Amygdala (tissue), 56 donors: ENCODE data around the gene SNX10.

Source experiments
- DNase-seq, 56 donors: peaks; one replicate each; lab custom pipeline; 2025; lab: John Stamatoyannopoulos, UW

The SNX10 gene

GRCh38 chr7:26397796-26398426 lies 106.2 kb downstream of the SNX10 start:
- DNase-seq = peak in 24 of 56 donors; percentile 2 to 69 (median 42)

- DNase-seq = peak in 32 of 56 donors; percentile 14 to 70 (median 44)
Measured at GRCh38 chr7:26398427-26398755, 106.7 kb downstream of the SNX10 start.

GRCh38 chr7:26398756-26399509 lies 107.3 kb downstream of the SNX10 start:
- DNase-seq = peak in 37 of 56 donors; percentile 2 to 67 (median 42)

- DNase-seq = no peak
Measured at GRCh38 chr7:26399736-26400135, 108.1 kb downstream of the SNX10 start.

- no peak for DNase-seq
Measured at GRCh38 chr7:26403640-26404039, 112.0 kb downstream of the SNX10 start.

- DNase-seq = no peak
Measured at GRCh38 chr7:26404189-26404996, 112.7 kb downstream of the SNX10 start.

- DNase-seq = no peak
Measured at GRCh38 chr7:26406433-26406832, 114.8 kb downstream of the SNX10 start.

- DNase-seq = no peak
Measured at GRCh38 chr7:26409661-26410547, 118.2 kb downstream of the SNX10 start.

GRCh38 chr7:26413007-26413691 lies 121.5 kb downstream of the SNX10 start:
- no peak for DNase-seq

- DNase-seq = no peak
Measured at GRCh38 chr7:26416004-26416403, 124.3 kb downstream of the SNX10 start.

GRCh38 chr7:26417911-26418413 lies 126.3 kb downstream of the SNX10 start:
- DNase-seq = no peak

- no peak for DNase-seq
Measured at GRCh38 chr7:26419198-26419597, 127.5 kb downstream of the SNX10 start.

GRCh38 chr7:26420422-26421019 lies 128.9 kb downstream of the SNX10 start:
- DNase-seq = no peak

GRCh38 chr7:26422761-26423160 lies 131.1 kb downstream of the SNX10 start:
- DNase-seq = no peak

- DNase-seq = no peak
Measured at GRCh38 chr7:26423436-26423835, 131.8 kb downstream of the SNX10 start.
